DMS114 treated with DMSO at 0.1 percent for 48 hours (cell line): ENCODE results near the gene OSBPL5.

Source experiments
- DNase-seq: peaks from one replicate; lab custom pipeline; 2025; ENCODE audit not compliant: unreplicated experiment; lab: John Stamatoyannopoulos, UW

OSBPL5 gene

DNA sequence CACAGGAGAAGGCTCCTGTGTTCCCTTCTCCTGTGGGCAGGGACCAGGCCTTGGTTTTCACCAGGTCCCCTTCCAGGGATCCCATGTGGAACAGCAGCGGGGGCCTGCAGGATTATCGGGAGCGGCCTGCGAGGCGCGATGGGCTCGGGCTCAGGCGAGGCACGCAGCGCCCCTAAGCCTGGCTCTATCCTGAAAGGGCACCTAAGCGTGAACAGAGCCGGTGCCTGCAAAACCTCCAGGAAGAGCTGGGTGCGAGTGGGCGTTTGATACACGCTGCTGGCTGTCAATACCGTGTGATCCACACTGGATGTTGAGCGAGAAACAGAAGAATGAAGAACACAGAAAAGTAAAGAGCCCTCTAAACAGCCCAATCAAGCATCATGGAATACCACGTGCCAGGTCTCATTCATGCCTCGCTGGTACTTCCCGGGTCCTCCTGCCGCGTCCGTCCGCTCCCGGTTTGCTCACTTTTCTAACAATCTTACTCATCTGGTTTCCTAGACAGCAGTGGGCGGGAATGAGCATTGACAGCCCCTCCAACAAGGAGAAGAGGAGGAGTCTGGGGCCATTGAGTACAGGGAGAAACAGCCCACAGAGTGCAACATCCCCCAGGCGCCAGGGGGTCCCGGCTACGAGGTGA lies 12.5 kb downstream of the OSBPL5 start:
- DNase-seq, result no peak

DNA sequence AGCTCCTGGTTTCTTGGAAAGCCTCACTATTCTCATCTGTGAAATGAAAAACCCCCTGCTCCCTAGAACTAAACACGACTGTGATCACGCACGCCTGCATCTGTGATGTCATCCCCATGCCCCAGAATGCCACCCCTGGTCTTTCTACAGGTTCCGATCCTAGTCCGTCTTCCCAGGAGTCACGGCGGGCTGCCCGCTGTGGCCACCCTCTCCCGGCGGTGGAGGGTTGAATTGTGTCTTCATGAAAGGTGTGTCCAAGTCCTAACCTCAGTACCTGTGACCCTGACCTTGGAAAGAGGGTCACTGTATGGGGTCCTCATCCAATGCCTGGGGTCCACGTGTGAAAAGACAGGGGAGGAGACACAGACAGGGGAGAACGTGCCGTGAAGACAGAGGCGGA lies 14.4 kb downstream of the OSBPL5 start:
- no peak for DNase-seq

DNA sequence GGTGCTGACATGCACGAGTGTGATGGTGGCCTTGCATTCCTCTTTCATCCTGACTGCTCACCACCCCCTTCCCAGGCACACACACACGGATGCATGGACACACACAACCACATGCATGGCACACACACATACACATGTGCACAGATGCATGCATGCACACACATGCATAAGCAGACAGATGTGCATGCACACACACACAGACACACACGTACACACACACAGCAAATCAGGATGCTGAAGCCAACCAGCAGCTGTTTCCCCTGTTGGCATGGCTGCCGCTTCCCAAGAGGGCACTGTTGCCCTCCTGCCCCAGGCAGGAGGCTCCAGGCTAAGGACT lies 15.3 kb downstream of the OSBPL5 start:
- no peak for DNase-seq

DNA sequence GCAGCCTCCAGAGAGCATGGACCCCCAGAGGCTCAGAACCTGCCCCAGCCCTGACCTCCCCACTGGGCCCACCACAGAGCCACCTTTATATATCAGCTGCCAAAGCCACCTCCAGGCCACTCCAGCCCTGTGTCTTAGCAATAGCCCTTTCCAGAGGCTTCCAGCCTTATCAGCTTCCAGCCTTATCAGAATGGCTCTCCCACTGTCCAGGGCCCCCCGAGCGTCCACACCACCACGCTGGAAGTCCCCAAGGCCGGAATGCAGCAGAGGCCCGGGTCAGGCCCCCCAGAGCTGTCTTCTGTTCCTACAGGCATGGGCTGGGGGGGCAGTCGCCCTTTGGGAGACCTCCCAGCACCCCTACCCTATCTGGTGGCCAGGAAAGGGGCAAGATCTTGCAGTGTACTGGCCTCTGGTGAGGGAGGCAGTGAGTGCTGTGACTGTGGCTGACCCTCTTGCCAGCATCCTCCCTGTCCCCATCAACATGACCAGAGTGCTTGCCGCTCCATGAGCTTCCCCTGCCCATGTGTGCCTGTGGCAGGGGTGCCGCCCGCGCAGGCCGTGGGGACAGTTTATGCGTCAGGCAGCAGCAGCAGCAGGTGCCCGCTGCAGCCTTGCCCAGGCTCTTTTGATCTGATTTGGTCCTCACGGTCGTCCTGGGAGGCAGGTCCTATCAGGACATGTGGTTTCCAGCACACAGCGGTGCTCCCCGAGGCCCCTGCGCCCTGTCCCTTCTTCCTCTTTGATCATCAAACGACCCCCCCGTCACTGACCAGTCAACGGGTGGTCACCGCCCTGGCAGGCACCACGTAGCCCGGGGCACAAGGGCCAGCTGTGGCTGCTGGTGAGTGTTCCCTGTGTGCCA lies 15.9 kb downstream of the OSBPL5 start:
- DNase-seq, result no peak

DNA sequence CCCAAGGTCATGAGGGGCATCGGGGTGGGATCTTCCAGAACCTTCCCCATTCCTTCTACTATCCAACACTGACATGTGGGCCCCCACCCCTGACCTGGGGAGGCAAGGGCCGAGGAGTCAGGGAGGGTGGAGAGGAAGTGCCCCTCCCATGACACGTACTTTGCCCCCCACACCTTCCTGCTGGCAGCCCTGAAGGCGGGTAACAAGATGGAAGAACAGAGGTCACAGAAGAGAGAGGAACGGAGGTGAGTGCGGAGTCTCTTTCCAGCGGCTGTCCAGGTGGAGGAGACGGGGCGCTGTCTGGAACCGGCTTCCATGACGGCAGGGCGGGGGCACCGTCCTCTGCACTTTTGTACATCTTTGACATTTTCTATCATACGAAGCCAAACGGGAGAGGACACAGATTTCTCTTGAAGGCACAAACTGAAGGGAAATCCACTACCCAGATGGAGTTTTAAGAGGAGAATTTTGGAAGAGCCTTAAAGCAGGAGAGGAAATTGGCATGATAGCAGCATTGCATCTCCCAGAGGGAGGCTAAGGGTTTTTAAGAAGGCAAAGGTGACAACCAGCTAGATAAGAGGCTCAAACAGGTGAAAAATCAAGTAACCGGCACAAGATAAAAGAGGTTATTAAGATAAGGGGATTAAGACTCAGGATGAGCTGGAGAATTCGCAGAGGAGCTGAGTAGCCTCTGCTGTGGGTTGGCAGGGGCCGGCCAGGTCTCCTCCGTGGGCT lies 16.7 kb downstream of the OSBPL5 start:
- DNase-seq, result no peak

DNA sequence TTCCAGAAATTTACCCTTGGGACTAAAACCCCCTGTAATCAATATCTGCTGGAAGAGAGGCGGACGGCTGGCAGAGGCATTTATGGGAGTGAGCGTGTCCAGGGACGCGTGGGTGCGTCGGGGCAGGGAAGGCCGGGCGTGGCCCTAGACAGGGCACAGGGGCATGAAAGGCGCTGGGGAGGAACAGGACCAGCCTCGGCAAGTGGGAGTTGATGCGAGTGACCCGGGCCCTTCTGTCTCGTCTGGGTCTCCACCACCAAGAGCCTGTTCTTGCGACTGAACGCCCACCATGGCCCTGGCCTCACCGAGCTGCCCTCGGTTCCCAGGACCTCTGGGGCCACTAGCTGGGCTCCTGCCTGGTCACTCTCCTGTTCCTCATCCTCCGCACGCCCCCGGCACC lies 17.5 kb downstream of the OSBPL5 start:
- no peak for DNase-seq

DNA sequence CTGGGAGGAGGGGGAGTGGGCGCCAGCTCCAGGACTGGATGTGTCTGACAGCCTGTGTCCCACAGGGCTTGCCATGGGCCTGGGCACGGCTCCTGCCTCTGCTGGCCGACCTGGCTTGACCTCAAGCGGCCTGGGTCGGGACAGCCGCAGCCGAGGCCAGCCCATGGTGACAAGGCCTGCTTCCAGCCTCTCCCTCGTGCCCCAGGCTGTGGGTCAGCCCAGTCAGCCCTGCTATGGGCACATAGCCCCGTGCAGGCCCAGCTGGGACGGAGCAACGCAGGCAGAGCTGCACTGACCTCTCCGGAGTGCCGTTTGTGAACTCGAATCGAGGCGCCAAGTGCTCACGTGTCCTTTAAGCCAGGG lies 17.9 kb downstream of the OSBPL5 start:
- no peak for DNase-seq

DNA sequence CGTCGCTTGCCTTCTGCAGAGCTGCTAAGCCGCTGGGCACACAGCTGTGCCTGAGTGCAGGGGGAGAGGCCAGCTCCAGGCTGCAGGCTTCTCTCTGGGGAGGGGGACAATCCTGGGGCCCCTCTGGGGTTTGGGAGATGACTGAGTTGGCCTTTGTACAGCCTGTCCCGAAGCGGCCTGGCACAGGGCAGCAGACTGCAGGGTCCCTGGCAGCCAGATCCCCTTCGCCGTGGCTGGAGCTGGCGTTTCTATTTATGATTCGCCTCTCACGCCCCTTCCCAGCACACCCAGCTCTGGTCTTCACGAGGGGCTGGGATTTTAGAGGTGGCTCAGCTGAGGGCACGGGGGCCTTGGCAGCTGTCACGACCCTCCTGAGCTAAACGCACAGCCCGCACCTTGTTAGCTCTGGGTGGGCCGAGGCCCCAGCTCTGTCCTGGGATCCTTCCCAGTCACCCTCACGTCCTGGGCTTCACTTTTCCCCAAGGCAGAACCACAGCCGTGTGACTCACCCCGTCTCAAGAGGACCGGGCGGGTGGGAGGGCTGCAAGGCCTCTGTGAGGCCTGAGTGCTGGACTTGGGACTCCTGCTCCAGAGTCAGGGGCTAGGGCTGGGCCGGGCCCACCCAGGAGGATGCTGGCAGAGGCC lies 18.4 kb downstream of the OSBPL5 start:
- DNase-seq, result no peak

DNA sequence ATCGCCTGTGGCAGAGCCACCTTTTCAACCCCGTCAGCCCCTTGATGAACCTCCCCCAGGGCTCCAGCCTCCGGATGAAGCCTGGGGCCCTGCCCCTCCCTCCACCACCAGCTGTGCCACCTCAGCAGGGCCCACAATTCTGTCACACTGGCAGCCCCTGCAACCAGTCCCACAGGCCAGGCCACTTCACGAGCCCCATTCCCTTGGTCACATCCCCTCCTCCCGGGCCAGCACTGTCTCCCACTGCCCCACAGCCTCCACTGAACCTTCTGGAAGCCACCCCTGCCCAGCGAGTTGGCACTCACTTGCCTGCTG lies 19.9 kb downstream of the OSBPL5 start:
- DNase-seq, result no peak

DNA sequence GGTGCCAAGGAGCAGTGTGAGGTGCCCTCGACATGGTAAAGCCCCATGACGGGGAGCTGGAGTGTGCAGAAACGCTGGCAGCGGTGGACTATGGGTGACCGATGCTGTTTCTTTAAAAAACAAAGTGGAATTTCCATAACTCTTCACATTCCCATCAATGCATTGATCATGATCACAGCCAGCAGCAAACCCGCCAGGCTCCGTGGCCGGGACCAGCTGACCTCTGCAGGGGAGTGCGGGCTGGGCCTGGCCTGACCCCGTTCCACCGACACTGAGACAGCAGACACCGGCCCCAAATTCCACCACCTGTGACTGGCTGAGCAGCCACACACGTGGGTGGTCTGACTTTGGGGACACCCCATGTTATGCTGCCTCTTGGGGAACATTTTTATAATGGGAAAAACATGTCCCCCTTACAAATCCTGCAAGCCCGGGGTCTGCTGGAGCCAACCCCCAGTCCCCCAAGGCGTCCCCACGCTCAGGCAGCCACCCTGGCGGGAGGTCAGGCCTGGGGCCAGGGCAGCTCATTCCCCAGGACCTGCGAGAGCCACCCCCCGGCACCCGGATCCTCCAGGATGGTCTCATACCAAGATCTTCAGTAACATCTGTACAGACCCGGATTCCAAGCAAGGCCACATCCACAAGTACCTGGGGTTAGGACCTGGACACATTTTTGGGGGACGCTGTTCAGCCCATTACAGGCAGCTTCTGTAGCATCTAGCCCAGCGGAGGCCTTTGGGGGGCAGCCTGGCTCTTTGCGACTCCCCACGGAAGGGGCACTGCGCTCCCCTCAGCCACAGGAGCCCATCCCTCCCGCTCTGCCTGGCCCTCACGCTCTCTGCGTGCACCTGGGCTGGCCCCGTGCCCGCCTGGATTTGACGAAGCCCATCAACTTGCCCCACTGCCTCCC lies 20.6 kb downstream of the OSBPL5 start:
- no peak for DNase-seq

DNA sequence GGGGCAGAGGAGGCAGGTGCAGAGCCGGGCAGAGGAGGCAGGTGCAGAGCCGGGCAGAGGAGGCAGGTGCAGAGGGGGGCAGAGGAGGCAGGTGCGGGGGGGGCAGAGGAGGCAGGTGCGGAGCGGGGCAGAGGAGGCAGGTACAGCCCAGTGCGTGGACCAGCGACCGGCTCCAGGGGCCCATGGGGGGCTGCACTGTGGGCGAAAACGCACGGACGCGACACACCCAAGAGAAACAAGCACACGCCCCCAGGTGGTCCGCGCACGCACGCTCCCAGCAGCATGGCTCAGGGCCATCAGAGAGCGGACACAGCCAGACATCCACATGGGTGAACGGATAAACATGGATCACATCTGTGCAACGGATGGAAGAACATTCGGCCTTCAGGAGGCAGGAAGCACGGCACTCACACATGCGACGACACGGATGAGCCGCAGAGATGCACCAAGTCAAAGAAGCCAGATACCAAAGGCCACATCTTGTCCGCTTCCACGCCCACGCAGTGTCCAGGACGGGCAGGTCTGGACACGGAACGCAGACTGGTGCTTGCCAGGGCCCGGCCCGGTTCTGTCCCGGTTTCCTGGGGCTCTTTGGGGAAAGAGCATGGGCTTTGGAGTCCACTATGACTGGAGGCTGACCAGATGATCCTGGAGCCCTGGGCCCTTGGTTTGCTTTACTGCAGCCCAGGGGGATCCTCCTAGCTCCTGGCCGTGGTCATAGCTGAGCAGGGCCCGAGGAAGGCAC lies 21.8 kb downstream of the OSBPL5 start:
- no peak for DNase-seq

DNA sequence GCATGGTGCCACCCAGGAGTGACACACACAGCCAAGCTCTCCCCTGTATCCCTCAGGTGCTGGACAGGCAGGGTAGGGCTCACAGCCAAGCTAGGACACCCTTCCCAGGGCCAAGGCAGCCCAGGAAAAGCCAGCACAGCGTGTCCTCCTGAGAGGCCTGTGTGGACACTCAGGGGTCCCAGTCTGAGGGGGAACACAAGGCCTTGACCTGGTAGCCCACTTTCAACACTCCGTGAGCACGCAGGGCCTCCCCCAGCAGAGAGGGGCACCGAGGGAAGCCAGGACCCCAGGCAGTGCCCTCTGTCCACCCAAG lies 24.9 kb downstream of the OSBPL5 start:
- DNase-seq, result no peak

DNA sequence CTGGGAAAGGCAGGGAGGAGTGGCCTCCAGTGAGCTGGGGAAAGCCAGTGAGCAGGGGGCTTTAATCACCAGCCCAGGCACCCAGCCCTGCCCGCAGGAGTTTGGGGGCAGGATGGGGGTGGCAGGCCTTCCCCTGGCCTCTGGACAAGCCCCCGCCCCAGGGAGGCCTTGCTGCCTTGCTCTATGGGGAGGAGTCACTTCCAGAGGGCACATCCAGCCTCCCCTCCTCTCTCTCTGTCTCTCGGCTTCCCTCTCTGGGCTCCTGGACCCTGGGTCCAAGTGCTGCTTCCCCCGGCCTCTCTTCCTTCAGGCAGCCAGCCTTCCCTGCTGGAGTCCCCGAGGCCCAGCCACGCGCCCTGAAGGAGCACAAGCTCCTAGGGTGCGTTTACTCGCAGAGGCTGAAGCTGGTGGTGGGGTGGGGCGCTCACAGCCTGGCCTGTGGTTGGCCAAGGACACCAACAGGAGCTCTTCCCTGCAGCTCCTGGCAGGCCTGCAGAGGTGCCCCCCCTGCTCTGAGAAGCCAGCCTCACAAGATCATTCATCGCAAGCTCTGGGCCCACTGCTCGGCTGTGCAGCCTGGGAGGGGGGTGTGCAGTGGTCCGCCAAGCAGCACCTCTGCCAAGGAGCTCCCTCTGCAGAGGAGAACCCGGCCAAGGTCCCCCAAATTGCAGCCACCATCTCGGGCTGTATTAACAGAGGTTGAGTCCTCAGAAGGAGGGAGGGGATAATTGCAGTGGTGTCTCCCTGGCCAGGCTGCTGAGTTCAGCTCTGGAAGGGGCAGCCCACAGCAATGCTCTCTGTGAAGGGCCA lies 25.4 kb downstream of the OSBPL5 start:
- DNase-seq, result no peak

DNA sequence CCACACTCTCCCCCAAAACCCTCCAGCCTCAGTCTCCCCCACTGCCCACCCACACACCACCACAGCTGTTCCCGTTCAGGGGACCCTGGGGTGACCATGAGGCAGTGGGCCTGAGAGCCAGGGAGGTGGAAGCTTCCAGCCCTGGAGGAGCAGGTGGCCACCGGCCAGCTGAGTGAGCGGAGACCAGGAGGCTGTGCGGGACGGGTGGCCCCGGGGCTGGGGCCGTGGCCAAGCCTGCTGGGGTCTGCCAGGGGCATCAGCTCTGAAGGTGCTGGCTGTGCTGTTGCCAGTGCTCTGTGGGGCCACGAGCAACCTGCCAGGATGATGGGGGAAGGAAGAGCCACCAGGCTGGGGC lies 26.0 kb downstream of the OSBPL5 start:
- no peak for DNase-seq

DNA sequence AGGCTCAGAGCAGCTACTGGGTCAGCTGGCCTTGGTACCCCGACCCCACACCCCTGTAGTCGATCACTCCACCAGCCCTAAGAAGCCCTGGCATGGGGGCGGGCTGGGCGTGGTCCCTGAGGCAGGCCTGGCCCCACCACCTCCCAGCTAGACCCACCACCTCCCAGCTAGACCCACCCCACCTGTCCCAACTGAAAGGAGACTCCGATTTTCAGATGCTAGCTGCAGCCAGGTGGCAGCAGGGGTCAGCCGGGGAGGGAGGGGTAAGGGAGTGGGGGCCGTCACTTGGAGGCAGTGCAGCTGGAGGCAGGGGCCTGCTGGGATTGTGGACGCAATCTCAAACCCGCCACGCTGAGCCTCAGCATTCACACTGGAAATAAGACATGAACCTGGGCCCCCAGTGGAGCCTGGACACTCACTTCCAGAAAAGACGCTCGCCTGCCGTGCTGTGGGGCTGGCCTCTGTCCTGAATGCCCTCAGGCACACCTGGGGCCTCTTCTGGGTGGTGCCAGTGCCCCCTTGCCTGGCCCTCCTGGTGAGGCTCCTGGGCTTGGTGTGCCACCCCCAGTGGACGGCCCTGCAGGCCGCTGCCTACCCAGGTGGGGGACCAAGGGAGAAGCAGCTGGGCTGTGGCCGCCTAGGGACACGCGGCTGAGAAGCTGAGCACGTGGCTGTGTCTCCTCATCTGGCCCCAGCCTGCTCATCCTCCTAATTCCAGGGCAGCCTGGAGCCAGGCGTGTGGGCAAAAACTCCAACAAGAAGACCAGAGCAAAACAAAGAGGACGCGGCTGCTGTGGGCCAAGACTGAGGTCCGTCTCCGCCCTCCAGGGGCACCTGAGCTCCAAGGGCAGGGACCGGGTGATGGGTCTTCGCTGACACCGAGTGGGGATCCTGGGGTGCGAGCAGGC lies 26.7 kb downstream of the OSBPL5 start:
- no peak for DNase-seq

DNA sequence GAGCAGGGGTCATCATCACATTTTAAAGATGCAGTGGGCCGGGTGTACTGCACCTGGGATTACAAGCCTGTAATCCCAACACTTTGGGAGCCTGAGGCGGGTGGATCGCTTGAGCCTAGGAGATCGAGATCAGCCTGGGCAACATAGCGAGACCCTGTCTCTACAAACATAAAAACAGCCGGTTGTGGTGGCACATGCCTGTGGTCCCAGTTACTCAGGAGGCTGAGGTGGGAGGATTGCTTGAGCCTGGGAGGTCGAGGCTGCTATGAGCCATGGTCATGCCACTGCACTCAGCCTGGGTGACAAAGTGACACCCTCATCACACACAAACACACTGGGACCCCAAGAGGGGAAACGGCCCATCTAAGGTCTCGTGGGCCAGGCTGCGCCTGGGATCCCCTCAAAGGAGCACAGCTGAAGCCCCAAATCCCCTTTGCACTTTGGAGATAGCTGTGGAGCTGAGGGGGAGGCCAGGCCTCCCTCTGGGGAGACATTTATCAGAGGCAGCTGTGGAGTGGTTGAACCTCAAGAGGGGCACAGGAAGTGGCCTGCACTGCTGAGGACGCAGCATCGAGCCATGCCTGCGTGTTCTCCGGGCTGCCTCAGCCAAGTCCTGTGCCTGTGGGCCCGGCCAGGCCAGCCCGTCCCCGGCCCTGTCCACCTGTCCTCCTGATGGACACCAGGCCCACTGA lies 27.5 kb downstream of the OSBPL5 start:
- no peak for DNase-seq

DNA sequence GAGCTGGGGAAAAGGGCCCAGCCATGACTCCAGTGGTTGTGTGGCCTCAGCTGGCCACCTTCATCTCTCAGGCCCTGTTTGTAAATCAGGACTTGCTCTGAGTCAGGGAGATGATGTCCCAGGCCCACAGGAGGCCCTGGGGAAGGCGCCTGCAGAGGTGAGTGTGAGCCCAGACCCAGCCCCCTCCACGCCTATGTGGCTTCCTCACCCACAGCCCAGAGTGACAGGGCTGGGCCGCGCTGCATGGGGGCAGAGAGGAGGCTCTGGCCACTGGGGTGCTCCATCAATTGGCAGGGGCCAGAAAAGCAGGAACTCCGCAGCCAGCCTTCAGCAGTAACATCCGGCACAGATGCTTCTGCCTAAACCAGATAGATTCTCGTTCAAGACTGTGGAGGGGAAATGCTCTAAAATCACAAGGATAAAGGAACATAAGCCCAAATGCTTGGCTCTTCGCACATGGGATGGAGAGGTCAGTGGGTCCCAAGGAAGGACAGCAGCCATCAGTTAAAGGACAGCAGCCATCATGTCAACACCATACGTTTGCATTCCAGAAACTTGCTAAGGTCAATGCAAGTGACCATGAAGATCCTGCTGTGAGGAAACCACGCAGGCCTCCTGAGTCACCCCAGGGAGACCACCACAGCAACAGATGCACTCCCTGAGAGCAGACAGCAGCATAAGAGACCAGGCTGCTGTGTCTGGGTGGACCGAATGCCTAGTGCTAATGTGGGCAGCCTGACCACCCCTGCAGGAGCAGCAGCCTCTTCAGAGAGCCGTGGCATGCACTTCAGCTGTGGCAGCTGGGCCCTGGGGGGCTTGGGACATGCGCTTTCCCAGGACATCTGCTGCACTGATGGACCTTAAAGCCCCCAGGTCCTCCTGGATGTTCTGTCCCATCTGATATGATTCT lies 28.3 kb downstream of the OSBPL5 start:
- DNase-seq, result no peak
